Measurements from ENCODE around the gene TMEM272.

Gene TMEM272

GRCh38 chr13:51849145-51850101 is 4.4 kb upstream of the TMEM272 start:
- DNase-seq, result no peak

GRCh38 chr13:51848674-51849073 is 3.7 kb upstream of the TMEM272 start:
- DNase-seq, result no peak

GRCh38 chr13:51846756-51847155 is 1.8 kb upstream of the TMEM272 start:
- no peak for DNase-seq

- no peak for DNase-seq
These were observed 769 bp upstream of the TMEM272 start for GRCh38 chr13:51845574-51846318.

- no peak for DNase-seq
These were observed 1.4 kb downstream of the TMEM272 start for GRCh38 chr13:51843529-51843928.

GRCh38 chr13:51841732-51842131 is 3.2 kb downstream of the TMEM272 start:
- DNase-seq, result no peak

- DNase-seq, result no peak
These were observed 4.1 kb downstream of the TMEM272 start for GRCh38 chr13:51840917-51841316.

GRCh38 chr13:51839711-51840540 is 5.1 kb downstream of the TMEM272 start:
- DNase-seq, result no peak

GRCh38 chr13:51838240-51838846 is 6.6 kb downstream of the TMEM272 start:
- DNase-seq, result no peak

- no peak for DNase-seq
These were observed 8.0 kb downstream of the TMEM272 start for GRCh38 chr13:51837016-51837415.

GRCh38 chr13:51834581-51835171 is 10.3 kb downstream of the TMEM272 start:
- DNase-seq, result no peak

- DNase-seq, result no peak
These were observed 11.0 kb downstream of the TMEM272 start for GRCh38 chr13:51833980-51834379.

- peak; percentile 22 for DNase-seq
These were observed 12.4 kb downstream of the TMEM272 start for GRCh38 chr13:51832471-51833152.

- no peak for DNase-seq
These were observed 13.5 kb downstream of the TMEM272 start for GRCh38 chr13:51831519-51831918.

- DNase-seq, result no peak
These were observed 15.4 kb downstream of the TMEM272 start for GRCh38 chr13:51829568-51829899.

GRCh38 chr13:51828730-51829567 is 16.0 kb downstream of the TMEM272 start:
- no peak for DNase-seq

GRCh38 chr13:51827254-51827653 is 17.7 kb downstream of the TMEM272 start:
- DNase-seq, result no peak

GRCh38 chr13:51826606-51827005 is 18.4 kb downstream of the TMEM272 start:
- DNase-seq, result no peak

GRCh38 chr13:51825681-51826254 is 19.2 kb downstream of the TMEM272 start:
- no peak for DNase-seq

- DNase-seq, result no peak
These were observed 19.8 kb downstream of the TMEM272 start for GRCh38 chr13:51825165-51825592.

All from midbrain (tissue), 1 donor.